NCI-H774 (cell line): ENCODE data around the gene F2R.
"Not testable (repeated sequence)": the region's sequence is repeated elsewhere in the genome, so short reads cannot be mapped to it uniquely, and the experiment has no call there.

Source experiments
- DNase-seq: peaks from one replicate; lab custom pipeline; 2025; lab: John Stamatoyannopoulos, UW

The F2R gene

GRCh38 chr5:76761118-76761517, 45.2 kb downstream of the F2R start:
- DNase-seq = not testable (repeated sequence)

GRCh38 chr5:76762484-76762883, 46.6 kb downstream of the F2R start:
- no peak for DNase-seq

GRCh38 chr5:76763136-76763535, 47.2 kb downstream of the F2R start:
- no peak for DNase-seq

- no peak for DNase-seq
Measured at GRCh38 chr5:76764374-76764773, 48.4 kb downstream of the F2R start.

GRCh38 chr5:76765249-76765648, 49.3 kb downstream of the F2R start:
- DNase-seq = no peak

- no peak for DNase-seq
Measured at GRCh38 chr5:76766746-76767145, 50.8 kb downstream of the F2R start.

GRCh38 chr5:76771041-76771440, 55.1 kb downstream of the F2R start:
- DNase-seq = not testable (repeated sequence)

- no peak for DNase-seq
Measured at GRCh38 chr5:76771705-76772405, 55.9 kb downstream of the F2R start.

GRCh38 chr5:76775921-76776320, 60.0 kb downstream of the F2R start:
- DNase-seq = no peak

GRCh38 chr5:76776391-76776790, 60.5 kb downstream of the F2R start:
- DNase-seq = no peak

GRCh38 chr5:76780616-76781015, 64.7 kb downstream of the F2R start:
- not testable (repeated sequence) for DNase-seq

GRCh38 chr5:76781775-76782174, 65.8 kb downstream of the F2R start:
- no peak for DNase-seq

- no peak for DNase-seq
Measured at GRCh38 chr5:76782444-76782843, 66.5 kb downstream of the F2R start.
